Erythroblast (primary cell): ENCODE results near the gene TPD52L1.
A peak's percentile ranks its signal among the peaks of the same experiment; 100 is the strongest.

Experiments
- DNase-seq, 2 experiments: peaks; one replicate each; lab custom pipeline; 2025; lab: John Stamatoyannopoulos, UW
- GATA1 ChIP-seq: IDR thresholded peaks from 2 replicates; pipeline ENCODE4 v1.6.1; 2011; ENCODE audit warnings: low read depth, mild to moderate bottlenecking, control low read depth, low read length, moderate library complexity
- POLR2A ChIP-seq: IDR thresholded peaks from 2 replicates; pipeline ENCODE4 v1.6.1; 2011; ENCODE audit warnings: mild to moderate bottlenecking, low read length

The TPD52L1 gene

DNA sequence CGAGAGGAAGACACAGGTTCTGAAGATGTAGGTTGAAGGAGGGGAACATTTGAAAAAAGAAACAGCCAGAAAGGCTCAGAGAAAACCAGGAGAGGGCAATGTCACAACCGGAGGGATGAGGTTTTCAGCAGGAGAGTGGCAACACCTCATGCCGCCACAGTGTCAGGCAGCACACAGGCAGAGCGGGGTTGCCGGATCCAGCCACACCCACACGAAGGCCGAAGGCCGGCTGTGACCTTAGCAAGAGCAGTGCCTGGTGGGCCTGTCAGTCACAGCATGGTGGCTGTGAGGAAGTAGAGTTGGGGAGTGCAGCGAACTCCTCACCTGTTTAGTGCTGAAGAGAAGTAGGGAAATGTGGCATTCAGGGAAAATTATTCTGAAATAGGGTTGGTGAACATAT, 134.1 kb downstream of the TPD52L1 start:
- TF ChIP-seq GATA1: no peak
- no peak for TF ChIP-seq POLR2A

DNA sequence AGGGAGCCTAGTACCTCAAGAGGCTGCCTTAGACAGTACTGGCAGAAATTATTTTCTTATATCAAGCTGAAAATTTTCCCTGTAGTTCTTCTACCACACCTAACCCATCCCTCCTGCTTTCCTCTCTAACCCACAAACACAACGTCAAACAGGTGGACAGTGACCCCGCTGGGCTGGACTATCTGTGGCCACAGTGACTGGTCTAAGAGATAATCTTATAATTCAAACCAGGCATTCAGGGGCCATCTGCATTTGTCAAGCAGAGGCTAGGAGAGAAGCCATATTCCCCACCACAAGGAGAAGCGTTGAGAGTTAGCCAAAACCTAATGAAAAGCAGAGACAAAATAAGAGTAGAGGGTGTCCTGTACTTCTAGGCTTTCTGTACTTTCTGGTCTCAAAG, 140.0 kb downstream of the TPD52L1 start:
- no peak for DNase-seq

More for the DNA sequence above, 134.1 kb downstream of the TPD52L1 start:
- DNase-seq: no peak

DNA sequence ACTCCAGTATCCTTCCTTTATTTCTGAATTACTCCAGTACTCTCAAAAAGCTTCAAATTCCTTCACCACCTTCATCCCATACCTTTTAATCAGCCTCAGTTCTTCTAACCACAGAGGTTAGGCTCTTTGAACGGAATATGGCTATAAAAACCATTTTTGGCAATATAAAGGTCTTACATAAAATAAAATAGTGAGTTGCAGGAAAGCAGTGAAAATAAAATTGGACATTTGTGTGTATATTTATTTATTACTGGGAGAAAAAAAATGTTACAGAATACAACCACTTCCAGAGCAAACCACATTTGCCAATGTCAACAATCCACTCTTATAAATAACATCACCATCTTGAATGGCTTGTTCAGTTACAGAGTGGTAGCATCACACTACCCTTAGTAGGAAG, 140.5 kb downstream of the TPD52L1 start:
- no peak for DNase-seq
- TF ChIP-seq GATA1 (no peak), POLR2A (no peak)

More for the DNA sequence above, 140.0 kb downstream of the TPD52L1 start:
- no peak for TF ChIP-seq GATA1
- TF ChIP-seq POLR2A: no peak

DNA sequence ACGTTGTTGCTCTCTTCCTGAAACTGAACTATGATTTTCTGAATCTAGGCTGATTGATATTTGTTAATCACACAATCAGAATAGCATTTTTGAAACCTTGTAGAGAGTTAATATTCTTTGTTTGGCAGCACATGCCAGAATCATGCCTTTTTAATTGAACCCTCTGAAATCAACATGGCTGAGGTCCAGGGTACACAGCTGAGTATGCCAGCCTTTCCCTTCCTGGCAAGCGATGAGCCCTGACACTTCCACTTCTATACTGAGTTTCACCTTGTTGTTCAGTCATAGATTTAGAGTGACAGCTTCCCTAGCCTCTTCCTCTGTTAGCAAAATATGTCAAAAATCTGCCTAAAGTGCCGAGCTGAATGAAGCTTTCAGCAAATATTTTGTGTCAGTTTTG, 141.4 kb downstream of the TPD52L1 start:
- DNase-seq: no peak
- TF ChIP-seq POLR2A: no peak
- TF ChIP-seq GATA1: no peak

DNA sequence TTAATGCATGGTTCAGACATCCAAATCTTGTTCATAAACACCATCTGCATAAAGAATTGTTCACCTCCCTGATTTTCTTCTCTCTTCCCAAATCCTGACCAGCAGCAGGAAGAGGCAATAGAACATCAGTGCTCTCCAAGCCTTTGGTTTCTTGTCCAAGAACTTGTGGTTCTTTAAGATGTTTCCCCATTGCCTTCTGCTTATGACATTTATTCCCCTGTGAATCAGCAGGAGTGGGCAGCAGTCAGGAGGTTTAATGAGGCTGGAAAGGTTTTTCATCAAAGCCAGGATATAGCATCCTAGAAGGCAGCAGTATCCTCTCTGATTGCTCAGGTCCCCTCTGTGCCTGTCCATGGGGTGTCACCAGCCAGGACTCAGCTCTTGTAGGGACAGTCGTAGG, 142.9 kb downstream of the TPD52L1 start:
- DNase-seq: no peak
- TF ChIP-seq GATA1 (no peak), POLR2A (no peak)

DNA sequence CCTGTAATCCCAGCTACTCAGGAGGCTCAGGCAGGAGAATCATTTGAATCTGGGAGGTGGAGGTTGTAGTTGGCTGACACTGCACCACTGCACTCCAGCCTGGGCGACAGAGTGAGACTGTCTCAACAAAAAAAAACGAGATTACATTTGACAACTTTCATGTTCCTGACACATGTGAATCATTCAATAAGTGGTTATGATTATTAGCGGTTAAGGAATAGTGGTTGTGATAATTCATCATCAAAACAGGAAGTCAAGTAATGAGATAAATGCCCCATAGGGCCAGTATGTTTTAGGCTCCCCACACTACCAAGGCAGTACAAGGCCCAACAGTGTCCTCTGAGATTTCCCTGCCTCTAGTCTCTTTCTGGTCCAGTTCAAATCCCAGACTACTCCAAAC, 145.7 kb downstream of the TPD52L1 start:
- DNase-seq: no peak

DNA sequence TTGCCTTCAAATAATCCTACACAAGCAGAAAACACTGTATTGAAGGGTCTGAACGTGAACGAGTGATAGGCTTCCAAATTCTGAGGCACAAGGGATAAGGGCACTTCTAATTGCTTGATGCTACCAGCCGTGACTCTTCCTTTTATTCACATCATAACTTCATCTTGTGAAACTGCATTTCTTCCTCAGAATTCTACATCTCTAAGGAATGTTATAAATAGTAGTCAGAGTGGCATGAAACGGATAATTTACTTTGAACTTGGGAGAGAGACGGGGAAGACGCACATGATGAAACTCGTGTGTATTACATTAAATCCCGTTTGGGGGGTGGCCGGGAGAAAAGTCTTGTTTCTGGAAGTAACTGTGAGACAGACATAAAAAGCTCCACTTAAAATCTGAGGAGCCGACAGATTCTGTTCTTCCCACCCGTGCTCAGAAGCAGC, 147.4 kb downstream of the TPD52L1 start:
- TF ChIP-seq POLR2A (no peak), GATA1 (no peak)
- DNase-seq: peak; percentile 42 to 58

More for the DNA sequence above, 145.7 kb downstream of the TPD52L1 start:
- TF ChIP-seq GATA1: no peak
- TF ChIP-seq POLR2A: no peak

DNA sequence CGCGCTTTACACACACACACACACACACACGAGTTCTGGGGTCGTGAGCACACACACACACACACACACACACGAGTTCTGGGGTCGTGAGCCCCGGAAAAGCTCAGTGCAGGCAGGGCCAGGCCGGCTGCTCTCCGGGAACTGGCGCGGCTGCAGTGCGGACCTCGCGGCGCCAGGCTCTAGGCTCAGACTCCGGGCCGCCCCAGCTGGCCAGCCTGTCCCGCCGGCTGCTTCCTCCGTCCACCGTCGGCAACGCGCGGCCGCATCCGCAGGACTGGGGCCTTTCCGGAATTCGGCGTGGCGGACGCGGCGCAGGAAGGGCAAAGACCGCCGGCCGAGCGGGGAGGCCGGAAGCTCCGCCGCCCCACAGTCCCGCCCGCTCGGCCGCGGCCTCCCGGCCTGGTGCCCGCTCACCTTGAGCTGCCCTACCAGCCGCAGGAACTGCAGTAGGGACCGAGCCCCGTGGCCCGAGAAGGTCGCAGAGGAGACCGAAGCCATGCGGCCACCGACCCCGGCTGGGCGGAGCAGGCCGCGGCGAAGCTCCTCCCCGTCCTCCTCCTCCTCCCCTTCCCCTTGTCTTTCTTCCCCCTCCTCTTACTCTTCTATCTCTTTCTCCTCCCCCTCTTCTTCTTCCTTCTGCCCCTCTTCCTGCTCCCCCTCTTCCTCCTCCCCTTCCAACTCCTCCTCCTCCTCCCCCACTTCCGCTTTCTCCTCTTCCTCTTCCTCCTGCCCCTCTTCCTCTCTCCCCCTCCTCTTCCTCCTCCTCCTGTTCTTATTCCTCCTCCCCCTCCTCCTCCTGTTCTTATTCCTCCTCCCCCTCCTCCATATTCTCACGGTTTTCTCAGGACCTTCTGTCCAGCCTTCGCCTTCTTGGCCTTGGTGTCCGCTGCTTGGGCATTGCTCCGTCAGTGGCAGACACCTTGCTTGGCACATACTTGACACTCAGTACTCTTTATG, 148.1 kb downstream of the TPD52L1 start, which contains the start of gene HDDC2:
HDDC2 (minus strand) TSS at position 533 of the 957 bp plus-strand sequence; CDS start at position 498, 35 bp downstream.
- TF ChIP-seq POLR2A (peak; percentile 64), GATA1 (no peak)
- peak; percentile 75 to 80 for DNase-seq

DNA sequence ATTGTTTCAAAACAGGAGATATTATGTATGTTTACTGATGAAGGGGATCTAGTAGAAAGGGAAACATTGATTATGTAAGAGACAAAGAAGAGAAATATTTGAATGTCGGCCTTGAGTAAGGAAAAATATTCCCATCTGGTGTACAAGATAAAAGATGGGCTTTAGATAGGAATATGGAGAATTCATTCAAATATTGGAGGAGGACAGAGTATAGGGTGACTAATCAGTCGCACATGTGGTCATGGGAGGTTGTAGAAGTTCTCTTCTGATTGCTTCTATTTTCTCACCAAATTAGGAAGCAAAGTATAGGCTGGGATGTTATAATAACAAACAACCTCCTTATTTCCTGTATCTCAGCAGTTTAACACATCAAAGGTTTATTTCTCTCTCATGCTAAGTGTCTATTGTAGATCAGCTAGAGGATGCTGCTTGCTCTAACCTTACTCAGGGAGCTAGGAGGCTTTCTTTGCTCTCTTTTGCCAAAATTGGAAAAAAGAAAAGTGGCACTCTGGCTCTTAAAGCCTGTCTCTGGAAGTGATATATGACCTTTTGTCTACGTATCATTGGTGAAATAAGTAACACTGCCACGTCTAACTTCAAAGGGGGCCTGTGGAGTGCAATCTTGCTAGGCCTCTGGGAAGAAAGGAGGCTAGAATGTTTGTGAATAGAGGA, 149.4 kb downstream of the TPD52L1 start:
- TF ChIP-seq POLR2A (no peak), GATA1 (no peak)
- DNase-seq: peak; percentile 30 to 34

DNA sequence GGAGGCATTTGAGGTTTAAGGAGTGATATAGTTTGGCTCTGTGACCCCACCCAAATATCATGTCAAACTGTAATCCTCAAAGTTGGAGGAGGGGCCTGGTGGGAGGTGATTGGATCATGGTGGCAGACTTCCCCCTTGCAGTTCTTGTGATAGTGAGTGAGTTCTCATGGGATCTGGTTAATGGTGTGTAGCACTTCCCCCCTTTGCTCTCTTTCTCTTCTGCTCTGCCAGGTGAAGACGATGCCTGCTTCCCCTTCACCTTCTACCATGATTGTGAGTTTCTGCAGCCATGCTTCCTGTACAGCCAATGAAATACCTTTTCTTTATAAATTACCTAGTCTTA, 149.9 kb downstream of the TPD52L1 start:
- TF ChIP-seq POLR2A: no peak
- no peak for TF ChIP-seq GATA1
- peak; percentile 26 to 33 for DNase-seq

DNA sequence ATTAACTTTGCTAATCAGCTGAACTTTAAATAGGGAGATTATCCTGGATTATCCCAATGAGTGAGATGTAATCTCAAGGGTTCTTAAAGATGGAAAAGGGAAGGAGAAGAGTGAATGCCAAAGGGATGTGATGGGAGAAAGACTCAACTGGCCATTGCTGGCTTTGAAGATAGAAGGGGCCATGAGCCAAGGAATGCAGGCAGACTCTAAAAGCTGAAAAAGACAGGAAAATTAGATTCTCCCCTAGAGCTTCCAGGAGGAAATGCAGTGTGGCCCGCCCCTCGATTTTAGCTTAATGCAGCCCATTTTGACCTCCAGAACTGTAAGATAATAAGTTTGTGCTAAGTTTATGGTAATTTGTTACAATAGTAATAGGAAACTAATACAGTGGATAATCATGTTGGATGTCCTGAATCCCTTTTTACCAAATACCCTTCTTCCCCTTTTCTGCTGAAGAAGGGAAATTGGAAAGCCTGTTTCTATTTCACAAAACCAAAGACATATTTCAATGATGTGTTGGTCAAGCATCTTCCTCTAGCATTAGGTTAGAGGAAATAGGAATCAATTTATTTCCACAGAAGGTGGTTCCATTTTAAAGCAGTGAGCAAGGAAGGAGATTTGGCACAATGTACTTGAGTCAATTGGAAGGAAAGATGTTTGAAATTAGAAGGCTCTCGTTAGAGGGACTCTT, 151.5 kb downstream of the TPD52L1 start:
- no peak for TF ChIP-seq GATA1
- DNase-seq: no peak

DNA sequence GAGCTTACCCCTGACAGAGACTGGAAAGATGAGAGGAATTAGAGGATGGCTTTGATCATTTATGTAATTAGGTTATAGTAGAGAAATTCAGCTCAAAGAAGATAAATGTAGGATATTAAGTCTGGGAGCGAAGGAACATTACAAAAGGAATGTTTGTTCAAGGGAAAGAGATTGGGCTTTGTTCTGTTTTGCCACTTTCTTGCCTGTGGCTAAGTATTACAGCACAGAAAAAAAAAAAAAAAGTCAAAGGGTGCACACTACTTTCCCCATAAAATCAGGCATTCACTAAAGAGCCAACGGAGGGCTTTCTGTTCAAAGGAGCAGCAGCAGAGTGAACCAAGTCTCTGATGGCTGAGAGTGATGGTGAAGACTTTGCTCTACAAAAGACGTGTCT, 153.2 kb downstream of the TPD52L1 start:
- no peak for TF ChIP-seq POLR2A
- TF ChIP-seq GATA1: no peak
- DNase-seq: no peak

DNA sequence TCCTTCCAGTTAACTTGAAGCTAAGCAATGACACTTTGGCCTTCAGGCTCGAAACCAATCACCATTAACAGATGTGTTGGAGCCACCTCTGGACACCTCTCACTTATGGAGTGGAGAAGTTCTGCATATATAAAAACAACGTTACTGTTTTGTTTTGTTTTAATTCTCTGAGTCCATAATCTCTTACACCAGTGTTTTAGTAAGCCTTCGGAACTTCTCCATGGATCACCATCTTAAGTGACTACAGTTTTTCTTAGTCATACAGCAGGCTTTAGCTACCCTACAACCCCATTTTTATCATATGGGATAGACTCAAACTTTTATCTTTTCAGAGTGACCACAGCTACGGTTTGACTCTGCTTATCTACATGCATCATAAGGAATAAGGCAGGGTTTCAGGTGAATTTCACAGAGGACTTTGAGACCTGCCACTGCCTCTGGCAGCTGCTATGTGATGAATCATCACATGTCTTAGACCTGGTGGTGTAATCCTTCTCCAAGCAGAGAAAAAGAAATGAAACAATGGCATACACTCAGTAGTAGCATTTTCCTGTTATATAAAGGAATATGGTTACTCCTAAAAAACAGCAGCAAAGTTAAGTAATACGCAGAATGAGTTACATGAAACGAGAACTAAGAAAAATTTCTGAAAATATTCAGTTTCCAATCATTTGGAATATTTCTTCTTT, 153.7 kb downstream of the TPD52L1 start:
- TF ChIP-seq GATA1 (no peak), POLR2A (no peak)
- peak; percentile 70 to 83 for DNase-seq
